Measurements from ENCODE around the gene RPL36AL.
"Not testable (repeated sequence)": the region's sequence is repeated elsewhere in the genome, so short reads cannot be mapped to it uniquely, and the experiment has no call there.

RPL36AL gene

GRCh38 chr14:49619273-49619672 is 1.2 kb downstream of the RPL36AL start:
- DNase-seq, result not testable (repeated sequence)

GRCh38 chr14:49617852-49618519 is 2.4 kb downstream of the RPL36AL start:
- DNase-seq, result no peak

- no peak for DNase-seq
Observed at GRCh38 chr14:49615776-49616175, 4.7 kb downstream of the RPL36AL start.

DNA sequence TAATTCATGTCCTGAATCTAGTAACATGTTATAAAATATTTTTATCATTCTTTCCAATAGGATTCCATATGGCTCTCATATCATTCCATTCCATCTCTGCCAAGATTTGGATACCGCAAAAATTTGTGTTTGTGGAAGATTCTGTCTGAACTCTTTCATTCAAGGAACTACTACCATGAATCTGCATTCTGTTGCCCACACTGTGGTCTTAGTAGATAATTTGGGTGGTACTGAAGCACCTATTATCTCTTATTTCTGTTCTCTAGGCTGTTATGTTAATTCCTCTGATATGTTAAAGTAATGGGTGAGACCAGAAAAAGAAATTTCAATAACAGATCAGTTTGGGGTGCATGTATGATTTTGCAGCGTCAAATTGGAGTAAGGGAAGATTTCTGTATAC is 6.2 kb downstream of the RPL36AL start:
- DNase-seq, result no peak

DNA sequence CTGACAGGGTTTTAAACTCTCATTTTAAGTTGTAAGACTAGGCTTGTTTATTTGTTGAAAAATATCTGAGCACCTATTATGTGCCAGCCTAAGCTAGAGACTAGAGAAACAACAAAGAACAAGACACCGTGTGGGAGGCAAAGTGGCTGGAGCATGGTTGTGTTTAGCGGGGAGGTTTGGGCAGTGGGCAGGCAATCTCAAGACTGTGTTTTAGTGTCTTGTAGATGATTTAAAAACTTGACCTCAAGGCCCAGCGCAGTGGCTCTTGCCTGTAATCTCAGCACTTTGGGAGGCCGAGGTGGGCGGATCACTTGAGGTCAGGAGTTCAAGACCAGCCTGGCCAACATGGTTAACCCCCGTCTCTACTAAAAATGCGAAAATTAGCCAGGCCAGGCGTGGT is 7.8 kb downstream of the RPL36AL start:
- DNase-seq, result no peak

- no peak for DNase-seq
Observed at GRCh38 chr14:49612251-49612650, 8.2 kb downstream of the RPL36AL start.

DNA sequence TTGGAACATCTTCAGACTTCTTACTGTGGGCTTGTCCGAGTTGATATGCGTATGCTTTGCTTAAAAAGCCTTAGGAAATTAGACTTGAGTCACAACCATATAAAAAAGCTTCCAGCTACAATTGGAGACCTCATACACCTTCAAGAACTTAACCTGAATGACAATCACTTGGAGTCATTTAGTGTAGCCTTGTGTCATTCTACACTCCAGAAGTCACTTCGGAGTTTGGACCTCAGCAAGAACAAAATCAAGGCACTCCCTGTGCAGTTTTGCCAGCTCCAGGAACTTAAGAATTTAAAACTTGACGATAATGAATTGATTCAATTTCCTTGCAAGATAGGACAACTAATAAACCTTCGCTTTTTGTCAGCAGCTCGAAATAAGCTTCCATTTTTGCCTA is 12.8 kb downstream of the RPL36AL start:
- DNase-seq, result no peak

DNA sequence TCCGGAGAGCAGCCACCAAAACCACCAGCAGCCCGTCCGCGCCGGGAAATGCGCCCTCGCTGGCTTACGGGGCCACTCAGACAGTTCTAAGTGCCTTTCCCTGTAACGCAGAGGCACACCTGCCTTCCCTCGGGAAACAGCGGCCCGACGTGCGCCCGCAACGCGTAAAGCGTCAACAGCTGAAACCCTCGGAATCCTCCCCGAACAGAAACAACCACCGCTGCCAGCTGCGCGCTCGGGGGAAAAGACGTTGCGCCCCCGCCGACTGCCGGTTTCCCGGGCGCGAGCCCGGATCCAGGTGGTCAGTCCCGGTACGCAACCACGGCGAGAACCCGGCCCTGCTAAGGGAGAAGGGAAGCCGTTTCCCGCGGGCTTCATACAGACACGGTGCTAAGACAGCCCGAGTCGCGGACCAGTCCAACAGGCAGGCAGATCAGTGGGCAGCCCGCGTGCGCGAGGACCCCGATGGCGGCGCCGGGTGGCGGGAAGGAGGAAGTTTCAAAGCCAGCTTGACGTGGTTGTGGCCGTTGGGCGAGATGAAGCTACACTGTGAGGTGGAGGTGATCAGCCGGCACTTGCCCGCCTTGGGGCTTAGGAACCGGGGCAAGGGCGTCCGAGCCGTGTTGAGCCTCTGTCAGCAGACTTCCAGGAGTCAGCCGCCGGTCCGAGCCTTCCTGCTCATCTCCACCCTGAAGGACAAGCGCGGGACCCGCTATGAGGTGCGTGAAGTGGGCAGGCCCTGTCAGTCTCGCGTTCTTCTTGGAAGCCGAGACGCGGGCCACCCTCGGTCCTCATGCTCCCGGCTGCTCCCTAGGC is 21.7 kb downstream of the RPL36AL start, which contains the start of gene LRR1:
LRR1 (plus strand) TSS at position 456 of the 816 bp plus-strand sequence; CDS start at position 537, 81 bp downstream.
- peak; percentile 78 to 82 for DNase-seq

DNA sequence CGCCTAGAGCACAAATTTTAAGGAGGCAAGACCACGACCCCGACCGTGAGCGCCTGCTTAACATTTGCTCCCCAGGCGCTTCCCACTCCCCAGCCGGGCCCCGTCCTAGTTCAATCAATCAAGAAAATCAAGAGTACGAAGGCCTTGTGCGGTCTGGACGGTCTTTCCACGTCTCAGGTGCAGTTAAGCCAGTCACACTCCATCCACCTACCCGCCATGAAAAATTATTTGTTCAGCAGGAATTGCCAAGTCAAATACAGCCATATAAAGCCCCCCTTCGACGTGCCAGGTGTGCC is 22.3 kb downstream of the RPL36AL start:
- peak in 1 of 2 donors; percentile 3 for DNase-seq

- DNase-seq, result peak; percentile 17 to 41
Observed at GRCh38 chr14:49594347-49595091, 25.9 kb downstream of the RPL36AL start.

DNA sequence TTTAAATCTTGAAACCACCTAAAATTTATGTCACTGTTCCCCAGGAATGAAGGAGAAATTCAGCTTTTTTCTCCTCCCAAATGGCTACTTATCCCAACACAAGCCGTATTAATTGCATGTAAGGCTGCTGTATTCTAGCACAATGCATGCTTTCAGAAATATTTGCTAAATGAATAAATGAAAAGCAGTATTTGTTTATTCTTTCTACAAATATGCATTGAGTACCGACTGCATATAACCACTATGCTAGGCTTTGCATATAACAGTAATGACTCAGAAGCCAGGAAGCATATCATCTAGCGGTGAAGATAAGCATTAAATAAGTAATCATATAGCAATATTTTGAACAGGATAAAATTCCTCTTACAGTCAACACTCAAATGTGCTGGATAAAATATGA is 27.4 kb downstream of the RPL36AL start:
- no peak for DNase-seq

GRCh38 chr14:49589387-49589786 is 31.0 kb downstream of the RPL36AL start:
- no peak for DNase-seq

DNA sequence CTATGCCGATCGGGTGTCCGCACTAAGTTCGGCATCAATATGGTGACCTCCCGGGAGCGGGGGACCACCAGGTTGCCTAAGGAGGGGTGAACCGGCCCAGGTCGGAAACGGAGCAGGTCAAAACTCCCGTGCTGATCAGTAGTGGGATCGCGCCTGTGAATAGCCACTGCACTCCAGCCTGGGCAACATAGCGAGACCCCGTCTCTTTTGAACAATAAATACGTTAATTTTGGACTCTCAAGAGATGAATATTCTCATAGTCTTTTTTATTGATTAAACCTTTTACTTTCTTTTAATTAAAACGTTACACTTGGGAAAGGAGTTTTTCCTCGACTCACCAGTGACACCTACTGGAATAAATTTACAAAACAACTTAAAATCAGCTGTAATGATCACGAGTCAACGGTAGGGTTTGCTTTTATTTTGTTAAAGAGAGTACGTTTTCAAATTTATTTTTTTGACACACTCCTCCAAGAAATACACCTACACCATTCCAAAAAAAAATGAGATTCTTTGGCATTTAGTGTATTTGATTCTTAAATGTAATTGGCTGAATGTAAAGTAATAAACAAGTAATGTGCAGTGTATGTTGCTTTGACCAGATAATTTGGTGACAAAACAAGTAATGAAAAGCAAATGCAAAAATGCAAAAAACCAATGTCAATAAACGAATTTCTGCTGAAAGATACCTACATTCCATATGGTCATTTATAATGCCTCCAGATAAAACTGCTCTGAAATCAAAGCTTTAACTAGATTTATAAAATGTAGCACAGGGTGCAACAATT is 33.6 kb downstream of the RPL36AL start:
- peak; percentile 72 to 89 for DNase-seq

DNA sequence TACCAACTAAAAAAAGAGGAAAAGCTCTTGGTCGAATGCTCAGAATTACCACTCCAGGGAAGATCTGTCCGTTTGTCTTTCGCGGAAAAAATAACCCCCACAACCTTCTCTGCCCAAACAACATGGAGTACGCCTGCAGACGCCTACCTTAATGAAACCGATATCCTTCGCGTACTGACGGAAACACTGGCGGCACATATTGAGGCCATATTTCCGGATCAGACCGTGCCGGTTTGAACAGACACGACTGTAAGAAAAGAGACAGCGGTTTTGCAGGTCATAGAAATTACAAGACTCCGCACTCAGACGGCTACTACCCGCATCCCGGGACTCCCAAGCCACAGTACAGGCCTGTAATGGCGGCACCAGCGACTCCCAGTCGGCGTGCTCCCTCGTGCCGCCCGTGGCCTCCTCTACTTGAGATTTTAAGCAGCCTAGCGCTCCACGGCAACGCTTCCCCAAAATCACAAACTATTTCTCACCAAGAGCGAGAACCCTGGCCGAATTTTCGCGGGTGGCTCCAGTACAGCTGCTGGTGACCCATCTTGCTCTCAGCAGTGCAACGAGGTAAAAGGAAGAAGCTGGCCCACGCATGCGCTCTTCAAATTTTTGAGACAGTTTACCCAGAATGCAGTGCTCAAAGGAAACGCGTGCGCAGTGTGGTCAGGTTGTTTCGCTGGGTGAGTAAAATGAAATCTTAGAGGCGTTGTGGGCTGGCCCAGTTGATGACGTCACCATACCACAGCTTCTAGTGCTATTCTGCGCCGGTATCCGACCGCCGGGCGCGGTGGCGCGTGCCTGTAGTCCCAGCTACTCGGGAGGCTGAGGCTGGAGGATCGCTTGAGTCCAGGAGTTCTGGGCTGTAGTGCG is 34.4 kb downstream of the RPL36AL start, which contains the start of gene RPS29:
RPS29 (minus strand) TSS at position 578 of the 870 bp plus-strand sequence; CDS start at position 544, 34 bp downstream.
- DNase-seq, result peak; percentile 99 to 100

GRCh38 chr14:49584981-49585640 is 35.3 kb downstream of the RPL36AL start:
- DNase-seq, result peak in 1 of 2 donors; percentile 2

GRCh38 chr14:49584058-49584457 is 36.4 kb downstream of the RPL36AL start:
- no peak for DNase-seq

DNA sequence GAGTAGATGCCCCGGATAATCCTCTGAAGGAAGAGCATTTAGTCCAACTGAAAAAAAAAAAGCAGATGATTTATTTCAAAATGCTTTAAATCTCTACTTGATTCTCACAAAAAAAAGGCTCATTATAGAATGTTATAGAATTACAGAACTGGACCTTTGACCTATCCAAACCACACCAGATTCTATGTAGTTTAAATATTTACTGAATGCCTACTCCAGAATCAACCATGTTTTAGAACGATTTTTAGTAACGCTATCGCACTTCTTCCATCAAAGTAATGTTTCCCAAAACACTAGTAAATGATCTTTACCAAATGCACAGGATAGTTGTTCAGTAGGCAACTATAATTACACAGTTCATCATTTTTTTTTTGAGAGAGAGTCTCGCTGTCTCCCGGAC is 36.8 kb downstream of the RPL36AL start:
- DNase-seq, result no peak

GRCh38 chr14:49582113-49582977 is 38.1 kb downstream of the RPL36AL start:
- DNase-seq, result no peak

DNA sequence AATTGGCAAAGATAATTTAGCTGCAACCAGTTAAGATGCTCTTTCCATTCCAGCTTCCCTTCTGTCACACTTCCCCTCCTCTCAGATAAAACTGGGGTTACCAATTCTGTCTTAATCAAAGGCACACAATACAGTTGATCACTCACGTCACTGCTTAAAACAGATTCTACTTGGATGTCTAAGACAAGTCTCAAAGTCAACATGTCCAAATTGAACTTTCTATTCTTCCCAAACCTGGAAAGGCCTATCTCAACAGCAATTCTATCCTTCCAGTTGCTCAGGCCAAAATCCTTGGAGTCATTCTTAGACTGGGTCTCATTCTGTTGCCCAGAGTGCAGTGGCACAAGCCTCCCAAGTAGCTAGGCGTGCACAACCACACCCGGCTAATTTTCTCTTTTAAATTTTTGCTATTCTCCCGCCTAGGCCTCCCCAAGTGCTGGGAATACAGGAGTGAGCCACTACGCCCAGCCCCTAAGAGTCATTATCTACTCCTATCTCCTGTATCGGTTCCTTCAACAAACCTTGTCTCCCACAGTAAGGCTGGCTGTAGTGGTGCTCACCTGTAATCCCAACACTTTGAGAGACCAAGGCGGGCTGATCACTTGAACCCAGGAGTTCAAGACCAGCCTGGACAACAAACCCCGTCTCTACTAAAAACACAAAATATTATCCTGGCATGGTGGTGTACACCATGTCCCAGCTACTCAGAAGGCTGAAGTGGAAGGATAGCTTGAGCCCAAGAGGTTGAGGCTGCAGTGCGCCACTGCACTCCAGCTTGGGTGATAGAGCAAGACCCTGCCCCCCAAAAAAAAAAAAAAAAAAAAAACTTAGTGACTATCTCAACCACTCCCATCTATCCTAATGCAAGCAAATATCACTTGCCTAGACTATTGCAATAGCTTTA is 39.0 kb downstream of the RPL36AL start:
- DNase-seq, result no peak
